ENCODE results near the gene LENG8. TPM values are rescaled to one million over a fixed set of nuclear protein-coding genes. Genes with fewer than 3 reads are reported as not detected.

The LENG8 gene
- total and polyA plus RNA-seq, 2 of the 13 experiments (the other 11 are each of a cell fraction or from before 2014, with no cell fraction given): 14.3 to 41.9 TPM

DNA sequence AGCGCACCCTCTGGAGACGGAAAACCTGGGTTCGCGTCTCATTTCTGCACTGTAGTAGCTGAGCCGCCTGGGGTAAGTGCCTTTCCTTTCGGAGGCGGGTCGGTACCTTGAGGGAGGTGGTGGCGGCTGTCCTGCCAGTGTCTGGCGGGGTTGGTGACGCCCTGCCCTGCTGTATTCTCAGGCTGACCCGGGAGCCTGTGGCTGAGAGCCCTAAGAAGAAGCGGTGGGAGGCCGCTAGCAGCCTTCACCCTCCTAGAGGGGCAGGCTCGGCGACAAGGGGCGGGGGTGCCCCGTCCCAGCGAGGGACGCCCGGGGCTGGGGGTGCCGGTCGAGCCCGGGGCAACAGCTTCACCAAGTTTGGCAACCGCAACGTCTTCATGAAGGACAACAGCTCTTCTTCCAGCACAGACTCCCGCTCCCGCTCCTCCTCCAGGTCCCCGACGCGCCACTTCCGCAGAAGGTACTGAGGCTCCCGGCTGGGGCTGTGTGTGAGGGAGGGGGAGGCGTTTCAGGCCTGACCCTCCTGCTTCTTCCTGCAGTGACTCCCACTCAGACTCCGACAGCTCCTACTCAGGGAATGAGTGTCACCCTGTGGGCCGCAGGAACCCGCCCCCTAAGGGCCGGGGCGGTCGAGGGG, 6.9 kb downstream of the LENG8 start:
- ChIA-PET POLR2A (no interaction called here), CTCF (ENCODE audit: low intra/inter-chr PET ratio, low total read pairs) (no interaction called here)
- WGBS (ENCODE audit: low lambda C conversion rate): over 99% methylated on average over 38 of the region's 40 CpGs
- Histone ChIP-seq H3K4me3 (replicated peaks in 1 of 3; ENCODE audit: insufficient read depth in 1 of 3, low read depth in 2 of 3, low read length in 3 of 3) (no peak overlapping the region), H3K4me2 (ENCODE audit: low read depth, low read length) (no peak overlapping the region), H3K9ac (ENCODE audit: insufficient read depth, low read depth, low read length) (no peak overlapping the region), H4K20me1 (ENCODE audit: insufficient read depth, low read length) (peaks cover 26% of the 10 kb centered on the region; the same call in 1 of the 2 replicates), H3K27ac (ENCODE audit: extremely low read length, insufficient read depth, low read length) (no peak overlapping the region), H3K27me3 (ENCODE audit: control insufficient read depth in 1 of 2, insufficient read depth in 2 of 2, low read length in 2 of 2) (no peaks in the 10 kb centered on the region; a peak in 1 of 5 replicates), H3K79me2 (ENCODE audit: insufficient read depth, low read length) (peaks cover 20% of the 10 kb centered on the region), H3K36me3 (replicated peaks in 1 of 2; ENCODE audit: control insufficient read depth in 1 of 2, insufficient read depth in 2 of 2, low read length in 2 of 2) (peaks cover 54 to 92% of the 10 kb centered on the region in 2 experiments), H2AFZ (ENCODE audit: low read length) (no peak overlapping the region), H3K4me1 (ENCODE audit: insufficient read depth, low read length) (peaks cover 9% of the 10 kb centered on the region), H3K9me3 (ENCODE audit: low read length) (no peaks in the 10 kb centered on the region)
- TF ChIP-seq, protein P1, sequence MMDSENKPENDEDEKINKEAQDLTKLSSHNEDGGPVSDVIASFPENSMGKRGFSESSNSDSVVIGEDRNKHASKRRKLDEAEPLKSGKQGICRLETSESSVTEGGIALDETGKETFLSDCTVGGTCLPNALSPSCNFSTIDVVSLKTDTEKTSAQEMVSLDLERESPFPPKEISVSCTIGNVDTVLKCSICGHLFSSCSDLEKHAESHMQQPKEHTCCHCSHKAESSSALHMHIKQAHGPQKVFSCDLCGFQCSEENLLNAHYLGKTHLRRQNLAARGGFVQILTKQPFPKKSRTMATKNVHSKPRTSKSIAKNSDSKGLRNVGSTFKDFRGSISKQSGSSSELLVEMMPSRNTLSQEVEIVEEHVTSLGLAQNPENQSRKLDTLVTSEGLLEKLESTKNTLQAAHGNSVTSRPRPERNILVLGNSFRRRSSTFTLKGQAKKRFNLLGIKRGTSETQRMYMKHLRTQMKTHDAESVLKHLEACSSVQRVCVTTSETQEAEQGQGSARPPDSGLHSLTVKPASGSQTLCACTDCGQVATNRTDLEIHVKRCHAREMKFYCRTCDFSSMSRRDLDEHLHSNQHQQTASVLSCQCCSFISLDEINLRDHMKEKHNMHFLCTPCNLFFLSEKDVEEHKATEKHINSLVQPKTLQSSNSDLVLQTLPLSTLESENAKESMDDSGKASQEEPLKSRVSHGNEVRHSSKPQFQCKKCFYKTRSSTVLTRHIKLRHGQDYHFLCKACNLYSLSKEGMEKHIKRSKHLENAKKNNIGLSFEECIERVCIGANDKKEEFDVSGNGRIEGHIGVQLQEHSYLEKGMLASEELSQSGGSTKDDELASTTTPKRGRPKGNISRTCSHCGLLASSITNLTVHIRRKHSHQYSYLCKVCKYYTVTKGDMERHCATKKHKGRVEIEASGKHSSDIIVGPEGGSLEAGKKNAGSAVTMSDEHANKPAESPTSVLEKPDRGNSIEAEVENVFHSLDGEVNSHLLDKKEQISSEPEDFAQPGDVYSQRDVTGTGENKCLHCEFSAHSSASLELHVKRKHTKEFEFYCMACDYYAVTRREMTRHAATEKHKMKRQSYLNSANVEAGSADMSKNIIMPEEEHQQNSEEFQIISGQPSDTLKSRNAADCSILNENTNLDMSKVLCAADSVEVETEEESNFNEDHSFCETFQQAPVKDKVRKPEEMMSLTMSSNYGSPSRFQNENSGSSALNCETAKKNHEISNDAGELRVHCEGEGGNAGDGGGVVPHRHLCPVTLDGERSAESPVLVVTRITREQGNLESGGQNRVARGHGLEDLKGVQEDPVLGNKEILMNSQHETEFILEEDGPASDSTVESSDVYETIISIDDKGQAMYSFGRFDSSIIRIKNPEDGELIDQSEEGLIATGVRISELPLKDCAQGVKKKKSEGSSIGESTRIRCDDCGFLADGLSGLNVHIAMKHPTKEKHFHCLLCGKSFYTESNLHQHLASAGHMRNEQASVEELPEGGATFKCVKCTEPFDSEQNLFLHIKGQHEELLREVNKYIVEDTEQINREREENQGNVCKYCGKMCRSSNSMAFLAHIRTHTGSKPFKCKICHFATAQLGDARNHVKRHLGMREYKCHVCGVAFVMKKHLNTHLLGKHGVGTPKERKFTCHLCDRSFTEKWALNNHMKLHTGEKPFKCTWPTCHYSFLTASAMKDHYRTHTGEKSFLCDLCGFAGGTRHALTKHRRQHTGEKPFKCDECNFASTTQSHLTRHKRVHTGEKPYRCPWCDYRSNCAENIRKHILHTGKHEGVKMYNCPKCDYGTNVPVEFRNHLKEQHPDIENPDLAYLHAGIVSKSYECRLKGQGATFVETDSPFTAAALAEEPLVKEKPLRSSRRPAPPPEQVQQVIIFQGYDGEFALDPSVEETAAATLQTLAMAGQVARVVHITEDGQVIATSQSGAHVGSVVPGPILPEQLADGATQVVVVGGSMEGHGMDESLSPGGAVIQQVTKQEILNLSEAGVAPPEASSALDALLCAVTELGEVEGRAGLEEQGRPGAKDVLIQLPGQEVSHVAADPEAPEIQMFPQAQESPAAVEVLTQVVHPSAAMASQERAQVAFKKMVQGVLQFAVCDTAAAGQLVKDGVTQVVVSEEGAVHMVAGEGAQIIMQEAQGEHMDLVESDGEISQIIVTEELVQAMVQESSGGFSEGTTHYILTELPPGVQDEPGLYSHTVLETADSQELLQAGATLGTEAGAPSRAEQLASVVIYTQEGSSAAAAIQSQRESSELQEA (CRISPR knock-in tag; IDR thresholded peaks at IDR 0.05; ENCODE audit: not compliant biosample characterization): no peak
- TF ChIP-seq POGZ (CRISPR knock-in tag; IDR thresholded peaks at IDR 0.05): no peak
- TF ChIP-seq, protein P2, sequence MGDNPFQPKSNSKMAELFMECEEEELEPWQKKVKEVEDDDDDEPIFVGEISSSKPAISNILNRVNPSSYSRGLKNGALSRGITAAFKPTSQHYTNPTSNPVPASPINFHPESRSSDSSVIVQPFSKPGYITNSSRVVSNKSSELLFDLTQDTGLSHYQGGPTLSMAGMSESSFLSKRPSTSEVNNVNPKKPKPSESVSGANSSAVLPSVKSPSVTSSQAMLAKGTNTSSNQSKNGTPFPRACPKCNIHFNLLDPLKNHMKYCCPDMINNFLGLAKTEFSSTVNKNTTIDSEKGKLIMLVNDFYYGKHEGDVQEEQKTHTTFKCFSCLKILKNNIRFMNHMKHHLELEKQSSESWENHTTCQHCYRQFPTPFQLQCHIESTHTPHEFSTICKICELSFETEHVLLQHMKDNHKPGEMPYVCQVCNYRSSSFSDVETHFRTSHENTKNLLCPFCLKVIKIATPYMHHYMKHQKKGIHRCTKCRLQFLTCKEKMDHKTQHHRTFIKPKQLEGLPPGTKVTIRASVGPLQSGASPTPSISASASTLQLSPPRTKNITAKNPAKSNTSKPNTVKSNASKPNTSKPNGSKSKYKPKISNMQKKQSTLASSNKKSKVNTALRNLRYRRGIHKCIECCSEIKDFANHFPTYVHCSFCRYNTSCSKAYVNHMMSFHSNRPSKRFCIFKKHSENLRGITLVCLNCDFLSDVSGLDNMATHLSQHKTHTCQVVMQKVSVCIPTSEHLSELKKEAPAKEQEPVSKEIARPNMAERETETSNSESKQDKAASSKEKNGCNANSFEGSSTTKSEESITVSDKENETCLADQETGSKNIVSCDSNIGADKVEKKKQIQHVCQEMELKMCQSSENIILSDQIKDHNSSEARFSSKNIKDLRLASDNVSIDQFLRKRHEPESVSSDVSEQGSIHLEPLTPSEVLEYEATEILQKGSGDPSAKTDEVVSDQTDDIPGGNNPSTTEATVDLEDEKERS (CRISPR knock-in tag; IDR thresholded peaks at IDR 0.05): no peak
- TF ChIP-seq MYC (CRISPR knock-in tag; IDR thresholded peaks at IDR 0.05; ENCODE audit: borderline replicate concordance): no peak
- TF ChIP-seq TEAD2 (CRISPR knock-in tag; IDR thresholded peaks at IDR 0.05): no peak
- TF ChIP-seq RBFOX2 (IDR thresholded peaks at IDR 0.05; ENCODE audit: low read depth, low read length): peak; percentile 51
- no peak for TF ChIP-seq GATAD1 (CRISPR knock-in tag; IDR thresholded peaks at IDR 0.05)
- TF ChIP-seq, protein P3, sequence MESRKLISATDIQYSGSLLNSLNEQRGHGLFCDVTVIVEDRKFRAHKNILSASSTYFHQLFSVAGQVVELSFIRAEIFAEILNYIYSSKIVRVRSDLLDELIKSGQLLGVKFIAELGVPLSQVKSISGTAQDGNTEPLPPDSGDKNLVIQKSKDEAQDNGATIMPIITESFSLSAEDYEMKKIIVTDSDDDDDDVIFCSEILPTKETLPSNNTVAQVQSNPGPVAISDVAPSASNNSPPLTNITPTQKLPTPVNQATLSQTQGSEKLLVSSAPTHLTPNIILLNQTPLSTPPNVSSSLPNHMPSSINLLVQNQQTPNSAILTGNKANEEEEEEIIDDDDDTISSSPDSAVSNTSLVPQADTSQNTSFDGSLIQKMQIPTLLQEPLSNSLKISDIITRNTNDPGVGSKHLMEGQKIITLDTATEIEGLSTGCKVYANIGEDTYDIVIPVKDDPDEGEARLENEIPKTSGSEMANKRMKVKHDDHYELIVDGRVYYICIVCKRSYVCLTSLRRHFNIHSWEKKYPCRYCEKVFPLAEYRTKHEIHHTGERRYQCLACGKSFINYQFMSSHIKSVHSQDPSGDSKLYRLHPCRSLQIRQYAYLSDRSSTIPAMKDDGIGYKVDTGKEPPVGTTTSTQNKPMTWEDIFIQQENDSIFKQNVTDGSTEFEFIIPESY (CRISPR knock-in tag; IDR thresholded peaks at IDR 0.05): peak; percentile 43; the same call in 1 of the 2 replicates
- DNase-seq (ENCODE audit: low spot score): no peak
- in situ Hi-C loops (cut with HindIII; ENCODE audit: extremely low pct_ligation_motif_present, low pct_unique_long_range_greater_than_20kb) (no loop called here), intact Hi-C loops (cut with micrococcal nuclease; ENCODE audit: unreplicated experiment) (no loop called here)
- no peak; the same call in 2 of the 3 replicates for ATAC-seq
- FAIRE-seq: no peak
- no TSS peak for BruUV-seq (replicated peaks)

All from HepG2 (cell line).